Hematopoietic multipotent progenitor cell treated with erythropoietin and hydrocortisone succinate and interleukin-3 and kit ligand, for 6 days (in vitro differentiated cells): ENCODE measurements around the gene PAIP2.
"Not testable (repeated sequence)": the region's sequence is repeated elsewhere in the genome, so short reads cannot be mapped to it uniquely, and the experiment has no call there.

ENCODE experiments used
- DNase-seq: peaks from one replicate; pipeline ENCODE4 v3.0.0-alpha.2; 2015

Gene PAIP2, protein sequence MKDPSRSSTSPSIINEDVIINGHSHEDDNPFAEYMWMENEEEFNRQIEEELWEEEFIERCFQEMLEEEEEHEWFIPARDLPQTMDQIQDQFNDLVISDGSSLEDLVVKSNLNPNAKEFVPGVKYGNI

GRCh38 chr5:139341689-139342422 is at the start of gene PAIP2:
TSS of gene PAIP2 (plus strand) at chr5:139341854. CDS start at chr5:139363785, 21,931 bp downstream.
- DNase-seq = peak; percentile 98

DNA sequence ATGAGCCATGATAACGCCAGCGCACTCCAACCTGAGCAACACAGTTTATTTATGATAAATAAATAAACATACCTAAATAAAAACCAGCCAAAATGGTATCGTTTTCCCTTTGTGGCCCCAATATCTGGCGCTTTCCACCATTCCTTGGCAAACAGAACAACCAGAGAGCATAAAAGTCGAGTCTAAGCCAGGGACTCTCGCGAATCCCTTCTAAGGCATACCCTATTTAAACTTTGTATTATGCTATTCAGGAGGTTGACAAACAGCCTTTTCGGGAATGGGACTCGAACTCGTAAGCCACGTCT is 48.5 kb upstream of the PAIP2 start:
- DNase-seq = no peak

GRCh38 chr5:139293507-139294373 is 47.9 kb upstream of the PAIP2 start, which contains the start of gene MATR3:
TSS of gene MATR3 (plus strand) at chr5:139293740. CDS start at chr5:139307416, 13,676 bp downstream.
- DNase-seq = peak; percentile 97

- peak; percentile 86 for DNase-seq
These were observed 47.1 kb upstream of the PAIP2 start for GRCh38 chr5:139294374-139295165.

DNA sequence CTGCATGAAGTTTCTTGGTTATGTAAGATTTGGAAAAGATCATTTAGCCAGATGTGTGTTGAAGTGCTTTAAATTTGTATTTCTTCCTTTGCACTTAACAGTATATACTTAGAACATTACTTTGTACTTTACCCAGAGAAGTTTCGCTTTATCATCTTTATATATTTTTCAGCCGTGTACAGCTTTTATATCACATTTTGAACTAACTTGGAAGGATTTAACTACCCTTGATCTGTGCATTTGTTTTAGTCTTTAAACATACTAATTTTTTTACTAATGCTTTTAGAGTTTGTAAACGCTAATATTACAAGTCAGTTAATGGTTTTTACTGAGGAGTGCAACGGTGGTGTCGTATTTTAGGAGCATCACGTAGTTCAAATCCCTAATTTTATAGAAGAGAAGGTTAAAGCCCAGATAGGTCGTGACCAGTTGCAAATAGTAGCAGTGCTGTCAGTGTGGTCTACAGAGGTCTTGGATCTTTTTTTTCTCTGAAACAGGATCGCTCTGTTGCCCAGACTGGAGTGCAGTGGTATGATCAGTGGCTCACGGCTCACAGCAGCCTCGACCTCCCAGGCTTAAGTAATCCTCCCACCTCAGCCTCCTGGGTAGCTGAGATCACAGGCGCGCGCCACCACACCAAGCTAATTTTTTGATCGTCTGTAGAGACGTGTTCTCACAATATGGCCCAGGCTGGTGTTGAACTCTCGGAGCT is 46.2 kb upstream of the PAIP2 start:
- DNase-seq = peak; percentile 44

GRCh38 chr5:139296198-139296597 is 45.5 kb upstream of the PAIP2 start:
- DNase-seq = no peak

- no peak for DNase-seq
These were observed 44.8 kb upstream of the PAIP2 start for GRCh38 chr5:139296862-139297326.

GRCh38 chr5:139297439-139298133 is 44.1 kb upstream of the PAIP2 start:
- DNase-seq = no peak

DNA sequence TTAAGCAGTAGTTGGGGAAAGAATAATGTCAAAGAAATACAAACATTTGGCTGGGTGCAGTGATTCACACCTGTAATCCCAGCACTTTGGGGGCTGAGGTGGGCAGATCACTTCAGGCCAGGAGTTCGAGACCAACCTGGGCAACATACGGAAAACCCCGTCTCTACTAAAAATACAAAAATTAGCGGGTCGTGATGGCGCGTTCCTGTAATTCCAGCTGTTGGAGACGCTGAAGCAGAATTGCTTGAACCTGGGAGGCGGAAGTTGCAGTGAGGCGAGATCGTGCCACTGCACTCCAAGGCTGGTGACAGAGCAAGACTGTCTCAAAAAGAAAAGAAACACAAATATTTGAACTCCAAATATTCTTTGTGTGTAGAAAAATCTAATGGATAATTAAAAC is 43.4 kb upstream of the PAIP2 start:
- DNase-seq = no peak

- DNase-seq = no peak
These were observed 42.2 kb upstream of the PAIP2 start for GRCh38 chr5:139299486-139299885.

DNA sequence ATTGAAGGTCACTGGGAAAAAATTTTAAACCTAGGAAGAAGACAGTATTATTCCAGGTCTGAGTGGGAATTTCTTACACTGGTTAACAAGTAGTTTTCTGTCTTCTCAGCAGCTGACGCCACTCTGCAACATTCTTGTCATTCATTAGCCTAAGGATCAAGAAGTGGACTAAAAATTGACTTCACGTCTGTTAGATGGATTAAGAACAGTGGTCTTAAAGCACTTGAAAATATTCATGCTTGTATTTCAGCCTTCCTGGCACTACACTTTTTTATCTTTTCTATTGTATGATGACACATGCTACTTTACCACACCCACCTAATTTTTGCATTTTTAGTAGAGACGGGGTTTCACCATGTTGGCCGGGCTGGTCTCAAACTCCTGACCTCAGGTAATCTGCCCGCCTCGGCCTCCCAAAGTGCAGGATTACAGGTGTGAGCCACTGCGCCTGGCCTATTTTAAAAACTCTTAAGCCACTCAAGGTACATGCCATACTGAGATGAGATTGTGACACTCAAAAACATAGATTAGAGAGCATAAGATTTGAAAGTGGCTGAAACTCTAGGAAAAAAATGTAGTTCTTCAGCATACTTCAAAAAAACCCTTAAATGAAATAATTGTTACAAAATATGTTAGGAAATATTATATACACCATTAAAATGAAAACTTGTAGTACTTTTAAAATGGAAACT is 39.7 kb upstream of the PAIP2 start:
- no peak for DNase-seq

GRCh38 chr5:139304391-139305324 is 37.0 kb upstream of the PAIP2 start:
- no peak for DNase-seq

- DNase-seq = no peak
These were observed 35.5 kb upstream of the PAIP2 start for GRCh38 chr5:139306197-139306596.

GRCh38 chr5:139306628-139307379 is 34.9 kb upstream of the PAIP2 start:
- no peak for DNase-seq

GRCh38 chr5:139308797-139309196 is 32.9 kb upstream of the PAIP2 start:
- DNase-seq = no peak

DNA sequence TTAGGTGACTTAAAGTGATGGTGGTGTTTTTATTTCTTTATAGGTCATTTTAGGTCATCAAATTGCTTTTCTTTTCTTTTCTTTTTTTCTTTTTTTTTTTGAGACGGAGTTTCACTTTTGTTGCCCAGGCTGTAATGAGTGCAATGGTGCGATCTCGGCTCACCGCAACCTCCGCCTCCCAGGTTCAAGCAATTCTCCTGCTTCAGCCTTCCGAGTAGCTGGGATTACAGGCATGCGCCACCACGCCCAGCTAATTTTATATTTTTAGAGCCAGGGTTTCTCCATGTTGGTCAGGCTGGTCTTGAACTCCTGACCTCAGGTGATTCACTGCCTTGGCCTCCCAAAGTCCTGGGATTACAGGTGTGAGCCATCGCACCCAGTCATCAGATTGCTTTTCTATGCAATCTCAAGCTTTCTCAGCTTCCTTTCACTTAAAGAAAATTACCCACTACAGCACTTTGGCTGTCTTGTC is 30.9 kb upstream of the PAIP2 start:
- not testable (repeated sequence) for DNase-seq

GRCh38 chr5:139312075-139312474 is 29.6 kb upstream of the PAIP2 start:
- no peak for DNase-seq

DNA sequence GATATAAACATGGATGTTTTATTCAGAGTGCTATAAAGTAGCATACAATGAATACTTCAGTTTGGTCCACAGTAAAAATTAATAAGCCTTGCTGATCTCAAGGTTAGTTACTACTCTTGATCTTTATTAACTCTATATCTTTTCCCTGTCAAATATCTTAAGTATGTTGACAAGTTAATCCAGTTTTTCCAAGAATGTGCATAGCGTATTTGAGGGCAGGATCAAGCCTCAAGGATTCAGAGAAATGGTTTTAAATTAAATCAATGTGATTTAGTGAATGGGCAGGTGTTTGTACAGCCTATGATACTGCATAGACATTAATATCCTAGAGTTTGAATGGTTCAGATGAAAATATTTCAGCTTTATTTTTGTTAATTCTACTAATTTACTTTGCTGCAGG is 27.4 kb upstream of the PAIP2 start:
- no peak for DNase-seq

GRCh38 chr5:139315056-139315615 is 26.5 kb upstream of the PAIP2 start:
- DNase-seq = no peak
